Pons (tissue), 1 donor: Measurements from ENCODE around the gene ZNF804A.

Experiments used
- DNase-seq: peaks from one replicate; pipeline ENCODE4 v3.0.0-alpha.2; 2016; ENCODE audit warnings: low spot score

The ZNF804A gene

DNA sequence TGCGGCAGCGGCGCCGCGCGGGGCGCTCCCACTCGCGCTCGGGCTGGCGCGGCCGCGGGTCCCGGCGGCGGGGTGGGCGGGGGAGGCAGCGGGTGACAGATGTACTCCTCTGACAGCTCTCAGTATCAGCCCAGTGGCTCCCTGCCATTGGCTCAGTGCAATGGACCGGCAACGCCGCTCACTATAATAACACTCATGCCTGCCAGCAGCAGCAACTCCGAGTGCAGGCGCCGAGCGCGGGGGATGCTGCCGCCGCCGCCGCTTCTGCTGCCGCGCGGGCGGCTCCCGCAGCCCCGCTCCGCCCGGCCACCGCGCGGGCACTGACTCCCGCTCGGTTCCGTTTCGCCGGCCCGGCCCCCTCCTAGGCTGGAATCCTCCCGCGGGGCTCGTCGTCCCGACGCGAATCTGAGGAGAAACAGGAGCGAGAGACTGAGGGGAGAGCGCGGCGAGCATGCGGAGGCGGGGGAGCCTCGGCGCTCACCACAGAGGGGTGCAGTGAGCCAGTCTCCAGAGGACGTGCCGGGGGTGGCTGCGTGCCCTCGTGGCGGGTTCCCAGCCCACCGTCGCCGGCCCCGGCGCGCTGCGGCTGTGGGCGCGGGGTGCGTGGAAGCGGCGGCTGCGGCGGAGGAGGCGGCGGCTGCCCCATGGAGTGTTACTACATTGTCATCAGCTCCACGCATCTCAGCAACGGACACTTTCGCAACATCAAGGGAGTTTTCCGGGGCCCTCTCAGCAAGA lies at the start of gene ZNF804A:
Gene ZNF804A (plus strand): TSS at position 214 of the 738 bp plus-strand sequence. CDS start 431 bp downstream, at position 645.
- DNase-seq = peak; percentile 28

DNA sequence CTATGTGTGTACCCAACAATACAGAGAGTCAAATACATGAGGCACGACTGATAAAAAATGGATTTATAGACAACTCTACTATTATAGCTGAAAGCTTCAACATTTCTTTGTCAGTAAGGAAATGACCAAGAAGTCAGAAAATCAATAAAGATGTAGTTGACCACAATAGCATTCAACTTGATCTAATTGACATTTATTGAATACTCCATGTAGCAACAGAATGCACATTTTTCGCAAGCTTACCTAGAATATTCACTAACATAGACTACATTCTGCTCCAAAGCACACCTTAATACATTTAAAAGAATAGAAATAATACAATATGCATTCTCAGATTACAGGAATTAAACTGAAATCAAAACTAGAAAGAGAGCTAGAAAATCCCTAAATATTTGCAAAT lies 49.2 kb upstream of the ZNF804A start:
- no peak for DNase-seq

DNA sequence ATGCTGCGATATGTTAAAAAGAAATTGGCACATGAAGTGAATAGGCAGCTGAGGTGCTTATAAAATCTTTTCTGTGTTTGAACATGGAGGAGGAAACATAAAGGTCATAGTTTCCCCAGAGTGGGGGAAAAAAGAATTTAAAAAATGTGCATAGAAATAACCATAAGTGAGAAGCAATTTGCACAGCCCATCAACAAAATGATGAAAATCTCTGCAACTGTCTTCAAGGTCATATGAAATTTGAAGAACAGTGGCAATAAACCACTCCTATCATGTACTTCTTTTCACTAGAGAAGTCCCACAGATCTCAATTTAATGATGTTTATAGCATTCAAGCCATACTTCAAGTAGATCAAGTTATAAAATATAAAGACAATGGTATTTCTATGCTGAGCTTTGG lies 46.7 kb upstream of the ZNF804A start:
- DNase-seq = no peak

DNA sequence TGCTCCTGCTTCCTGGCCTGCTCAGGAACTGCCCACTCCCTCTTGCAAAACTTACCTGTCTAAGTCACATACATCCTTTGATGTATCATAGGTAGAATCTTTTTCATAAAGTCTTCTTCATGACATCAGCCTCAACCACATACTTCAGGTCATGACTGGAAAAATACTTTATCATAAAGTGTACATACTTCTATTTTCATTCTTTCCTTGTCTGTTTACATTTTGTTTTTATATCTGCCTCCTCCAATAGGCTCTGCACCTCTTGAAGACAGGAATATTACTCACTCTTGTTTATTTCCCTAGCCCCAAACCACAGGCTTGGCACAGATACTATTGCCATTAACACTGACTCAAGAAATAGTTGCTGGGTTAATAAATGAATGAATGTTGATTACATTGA lies 43.6 kb upstream of the ZNF804A start:
- DNase-seq = no peak

- DNase-seq = no peak
Measured at GRCh38 chr2:184555352-184555751, 43.0 kb upstream of the ZNF804A start.

- no peak for DNase-seq
Measured at GRCh38 chr2:184556639-184557038, 41.7 kb upstream of the ZNF804A start.

- DNase-seq = no peak
Measured at GRCh38 chr2:184558713-184559464, 39.4 kb upstream of the ZNF804A start.

DNA sequence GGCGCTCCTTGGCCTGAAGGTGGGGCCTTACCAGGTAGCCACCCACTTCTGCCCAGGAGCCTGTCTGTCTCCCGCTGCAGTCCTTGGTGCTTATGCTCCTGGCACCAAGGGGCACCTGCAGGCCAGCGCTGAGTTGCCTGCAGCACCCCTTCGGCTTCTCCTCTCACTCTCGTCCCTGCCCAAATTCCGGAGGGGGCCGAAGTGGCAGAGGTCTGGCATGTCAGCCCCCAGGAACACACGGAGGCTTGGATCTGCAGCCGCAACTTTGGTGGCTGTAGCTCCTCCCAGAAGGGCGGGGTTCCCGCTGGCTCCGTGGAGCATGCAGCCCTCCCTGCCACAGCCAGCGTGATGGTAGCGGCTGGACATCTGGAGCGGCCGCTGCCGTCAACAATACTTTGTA lies 37.7 kb upstream of the ZNF804A start:
- no peak for DNase-seq

- DNase-seq = peak; percentile 52
Measured at GRCh38 chr2:184562532-184562931, 35.8 kb upstream of the ZNF804A start.

DNA sequence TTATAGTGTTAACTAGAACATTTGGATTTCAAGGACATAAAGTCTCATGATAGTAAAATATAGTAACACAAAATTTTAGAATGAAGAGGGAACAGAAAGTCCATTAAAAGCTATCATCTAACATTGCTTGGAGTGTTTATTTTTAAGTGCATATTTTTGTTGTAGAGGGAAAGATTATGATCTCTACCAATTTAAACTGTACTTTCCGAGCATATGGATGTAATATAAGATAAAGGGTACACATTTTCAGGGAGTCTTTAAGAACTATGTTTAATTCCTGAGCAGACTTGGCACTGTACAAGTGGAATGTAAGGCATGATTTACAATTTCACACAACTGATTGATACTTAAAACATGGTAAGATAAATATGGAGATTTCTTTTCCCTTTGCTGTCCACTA lies 34.2 kb upstream of the ZNF804A start:
- no peak for DNase-seq

DNA sequence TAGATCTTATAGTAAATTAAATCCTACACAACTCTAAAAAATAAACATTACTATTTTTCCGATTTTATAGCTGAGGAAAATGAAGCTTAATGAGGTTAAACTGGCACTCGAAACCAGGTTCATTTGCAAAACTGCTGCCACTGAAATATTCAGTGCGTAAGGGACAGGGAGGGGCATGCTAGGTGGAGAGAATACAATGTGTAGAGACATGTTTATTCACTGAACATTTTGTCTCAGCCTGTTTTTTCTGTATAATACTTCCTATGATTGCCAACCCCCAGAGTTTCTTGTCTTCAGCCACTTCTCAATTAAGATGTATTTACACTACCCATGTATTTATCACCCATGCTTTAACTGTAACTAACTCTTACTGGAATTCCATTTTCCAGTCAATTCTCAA lies 31.6 kb upstream of the ZNF804A start:
- DNase-seq = no peak

DNA sequence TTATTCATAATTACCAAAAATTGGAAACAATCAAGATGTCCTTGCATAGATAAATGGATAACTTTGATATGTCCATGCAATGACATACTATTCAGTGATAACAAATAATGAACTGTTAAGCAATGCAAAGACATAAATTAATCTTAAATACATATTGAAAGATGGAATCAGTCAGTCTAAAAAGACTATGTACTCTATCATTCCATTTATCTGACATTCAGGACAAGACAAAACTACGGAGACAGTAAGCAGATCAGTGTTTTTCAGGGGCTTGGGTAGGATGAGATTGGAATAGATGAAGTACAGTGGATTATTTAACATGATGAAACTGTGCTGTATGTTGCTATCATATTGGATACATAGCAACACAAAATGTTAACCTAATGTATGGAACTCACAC lies 21.3 kb upstream of the ZNF804A start:
- DNase-seq = no peak

DNA sequence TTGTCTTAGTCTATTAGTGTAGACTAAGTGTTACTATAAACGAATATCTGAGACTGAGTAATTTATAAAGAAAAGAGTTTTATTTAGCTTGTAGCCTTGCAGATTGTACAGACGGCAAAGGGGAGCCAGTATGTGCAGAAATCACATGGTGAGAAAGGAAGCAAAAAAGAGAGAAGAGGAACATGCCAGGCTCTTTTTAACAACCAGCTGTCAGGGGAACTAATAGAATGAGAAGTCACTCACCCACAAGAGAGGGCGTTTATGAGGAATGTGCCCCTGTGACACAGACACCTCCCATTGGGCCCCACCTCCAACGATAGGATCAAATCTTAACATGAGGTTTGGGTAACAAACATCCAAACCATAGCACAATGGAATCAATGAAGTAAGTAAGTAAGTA lies 20.6 kb upstream of the ZNF804A start:
- peak; percentile 51 for DNase-seq

GRCh38 chr2:184579226-184579625 lies 19.1 kb upstream of the ZNF804A start:
- DNase-seq = no peak

DNA sequence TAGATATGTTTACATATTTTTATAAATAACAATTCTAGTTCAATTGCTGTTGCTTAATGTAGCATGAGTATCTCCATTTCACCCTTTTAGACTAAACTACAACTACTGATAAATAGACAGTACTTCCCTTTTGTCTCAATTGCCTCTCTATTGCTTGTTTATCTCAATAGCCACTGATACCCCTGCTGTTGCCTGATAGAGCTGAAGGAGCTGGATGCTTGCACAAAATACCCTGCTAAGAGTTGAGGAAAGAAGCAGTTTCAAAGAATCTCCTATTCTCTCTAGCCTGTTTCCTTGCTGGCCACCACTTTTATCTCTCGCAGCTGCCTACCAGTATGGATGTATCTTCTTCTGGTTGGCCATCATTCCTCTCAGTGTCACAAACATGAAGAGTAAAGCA lies 16.9 kb upstream of the ZNF804A start:
- no peak for DNase-seq

GRCh38 chr2:184589261-184589660 lies 9.1 kb upstream of the ZNF804A start:
- no peak for DNase-seq

DNA sequence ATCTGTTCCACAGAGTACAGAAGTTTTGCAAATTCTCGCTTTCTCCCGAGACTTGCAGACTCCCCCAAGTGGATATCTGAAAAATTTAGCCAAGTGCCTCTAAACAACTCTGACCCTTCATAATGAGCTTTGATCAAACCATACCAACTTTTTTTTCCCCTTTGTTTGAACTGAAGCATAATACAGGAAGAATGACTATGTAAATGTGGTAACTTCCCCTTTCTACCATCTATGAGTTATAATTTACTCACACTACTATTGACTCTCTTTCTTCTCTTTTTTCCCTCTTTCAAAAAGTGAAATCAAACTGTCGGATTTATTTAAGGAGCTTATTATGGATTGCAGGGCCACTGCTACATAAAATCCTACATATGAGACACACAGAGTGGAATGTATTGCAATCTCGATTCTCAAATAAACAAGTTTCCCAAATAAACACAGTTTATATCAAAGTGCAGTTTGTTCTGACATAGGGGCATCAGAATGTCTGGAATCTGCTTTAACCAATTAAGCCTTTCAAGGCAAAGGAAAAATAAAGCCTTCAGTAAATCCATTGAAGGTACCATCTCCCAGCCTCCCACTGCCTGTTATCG lies 1.4 kb upstream of the ZNF804A start:
- peak; percentile 58 for DNase-seq

GRCh38 chr2:184597571-184597991 lies 748 bp upstream of the ZNF804A start:
- peak; percentile 59 for DNase-seq

- DNase-seq = no peak
Measured at GRCh38 chr2:184598002-184598315, 370 bp upstream of the ZNF804A start.

DNA sequence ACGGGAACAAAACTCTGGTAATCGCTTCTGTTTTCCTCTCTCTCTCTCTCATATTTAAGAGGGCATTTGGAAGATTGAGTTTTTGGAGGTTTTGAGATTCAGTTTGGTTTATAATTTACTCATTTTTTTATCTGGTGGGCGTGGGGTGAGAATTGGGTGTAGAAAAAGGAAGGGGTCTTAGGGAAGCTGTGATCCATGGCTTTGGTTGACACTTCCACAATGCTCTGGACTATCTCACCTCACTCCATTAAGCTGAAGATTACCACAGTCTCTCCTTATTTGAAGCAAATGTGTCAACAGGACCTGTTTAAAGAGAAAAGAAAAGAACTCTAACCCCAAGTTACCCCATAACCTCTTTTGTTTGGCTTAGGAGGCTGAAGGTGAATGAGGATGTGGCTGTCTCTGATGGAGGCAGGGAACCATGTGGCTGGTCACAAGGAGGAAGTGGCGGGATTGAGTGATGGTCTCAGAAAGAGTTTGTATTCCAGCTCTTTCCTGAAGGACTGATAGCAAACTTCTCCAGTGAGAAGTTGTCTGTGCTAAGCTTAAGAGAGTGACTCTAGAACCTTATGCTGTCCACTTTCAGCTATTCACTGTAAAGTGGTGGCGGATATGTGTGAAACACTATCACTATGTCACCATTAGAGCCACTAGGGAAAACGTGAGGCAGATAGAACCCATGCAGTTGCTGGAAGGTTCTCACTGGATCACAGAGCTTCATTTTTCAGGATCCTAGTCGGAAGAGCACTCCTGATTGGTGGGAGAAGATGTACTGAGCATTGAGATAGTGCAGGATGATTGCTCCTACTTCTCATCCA lies 934 bp downstream of the ZNF804A start:
- peak; percentile 66 for DNase-seq

GRCh38 chr2:184599872-184600222 lies 1.5 kb downstream of the ZNF804A start:
- DNase-seq = no peak

- no peak for DNase-seq
Measured at GRCh38 chr2:184602734-184603133, 4.4 kb downstream of the ZNF804A start.

- no peak for DNase-seq
Measured at GRCh38 chr2:184610891-184611290, 12.6 kb downstream of the ZNF804A start.
